HG03354 (cell line): ENCODE measurements around the gene GALNT9.

Source experiments
- ATAC-seq: cut with Tn5 transposase; IDR thresholded peaks from one replicate; pipeline ENCODE4 v1.9.1; 2021; ENCODE audit warnings: mild to moderate bottlenecking; ENCODE audit not compliant: unreplicated experiment, poor library complexity, severe bottlenecking

Gene GALNT9

DNA sequence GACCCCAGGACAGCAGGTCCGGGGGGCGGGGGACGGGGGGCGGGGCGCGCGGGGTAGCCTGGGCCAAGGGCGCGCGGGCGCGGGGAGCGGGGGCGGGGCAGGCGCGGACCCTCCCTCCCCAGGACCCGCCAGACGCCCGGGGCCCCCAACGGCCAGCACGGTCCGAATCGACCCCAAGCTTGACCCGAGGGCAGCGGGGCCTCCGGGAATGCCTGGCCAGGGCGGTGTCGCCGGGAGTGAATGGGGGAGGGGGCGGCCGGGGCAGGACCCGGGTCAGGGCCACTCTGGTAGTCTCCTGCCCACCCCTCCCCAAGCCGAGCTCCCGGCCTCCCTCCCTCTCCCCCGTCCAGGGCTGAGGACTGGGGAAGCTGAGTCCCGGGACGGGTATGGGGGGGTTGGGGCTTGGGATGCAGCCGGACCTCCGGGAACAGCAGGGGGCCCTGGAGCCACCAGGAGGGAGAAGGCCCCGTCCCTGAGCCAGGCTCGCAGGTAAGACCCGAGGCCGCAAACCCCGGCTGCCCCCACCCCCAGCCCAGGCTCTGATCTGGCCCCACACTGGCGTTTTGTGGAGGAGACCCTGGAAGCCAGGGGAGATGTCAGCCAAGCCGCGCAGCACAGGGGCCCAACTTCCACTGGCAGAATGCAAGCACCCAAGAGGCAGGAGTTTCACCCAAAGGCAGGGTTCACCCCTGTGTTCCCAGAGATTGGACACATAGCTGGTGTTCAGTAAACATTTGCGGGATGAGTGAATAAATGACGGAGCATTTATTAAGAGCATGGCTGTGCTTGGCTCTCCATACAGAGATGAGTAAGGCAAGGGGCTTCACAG is 545 bp upstream of the GALNT9 start:
- no peak for ATAC-seq

DNA sequence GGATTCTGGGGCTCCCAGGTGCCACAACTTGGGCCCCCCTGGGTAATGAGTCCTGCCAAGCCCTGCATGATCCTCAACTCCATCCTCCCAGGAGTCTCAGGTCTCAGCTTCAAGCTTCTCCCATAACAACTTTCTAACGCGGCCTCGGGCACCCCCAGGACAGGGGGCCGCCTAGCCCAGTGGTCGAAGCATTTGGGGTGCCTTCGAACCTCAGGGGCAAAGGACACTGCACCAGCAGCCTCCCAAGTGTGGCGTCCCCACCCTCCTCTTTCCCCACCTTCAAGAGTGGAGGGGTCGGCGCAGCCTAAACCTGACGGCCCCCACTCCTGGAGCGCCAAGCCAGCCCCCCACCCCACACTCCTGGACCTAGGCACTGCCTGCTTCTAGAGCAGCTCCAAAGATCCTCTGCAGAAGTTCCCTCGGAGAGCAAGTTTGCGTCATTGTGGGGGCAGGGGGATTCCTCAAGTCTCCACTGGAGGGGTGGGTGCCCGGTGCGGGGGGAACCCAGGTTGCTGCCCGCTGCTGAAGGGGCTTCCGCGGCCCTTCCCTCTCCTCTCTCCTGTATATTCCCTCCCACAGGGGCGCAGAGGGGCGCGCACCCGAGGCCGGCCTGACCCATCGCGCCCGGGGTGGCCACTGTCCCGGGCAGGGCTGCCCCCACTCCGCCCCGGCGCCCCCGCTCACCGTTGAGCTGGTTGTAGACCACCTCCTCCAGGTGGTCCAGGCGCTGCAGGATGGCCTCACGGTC is 933 bp downstream of the GALNT9 start:
- ATAC-seq, result no peak

DNA sequence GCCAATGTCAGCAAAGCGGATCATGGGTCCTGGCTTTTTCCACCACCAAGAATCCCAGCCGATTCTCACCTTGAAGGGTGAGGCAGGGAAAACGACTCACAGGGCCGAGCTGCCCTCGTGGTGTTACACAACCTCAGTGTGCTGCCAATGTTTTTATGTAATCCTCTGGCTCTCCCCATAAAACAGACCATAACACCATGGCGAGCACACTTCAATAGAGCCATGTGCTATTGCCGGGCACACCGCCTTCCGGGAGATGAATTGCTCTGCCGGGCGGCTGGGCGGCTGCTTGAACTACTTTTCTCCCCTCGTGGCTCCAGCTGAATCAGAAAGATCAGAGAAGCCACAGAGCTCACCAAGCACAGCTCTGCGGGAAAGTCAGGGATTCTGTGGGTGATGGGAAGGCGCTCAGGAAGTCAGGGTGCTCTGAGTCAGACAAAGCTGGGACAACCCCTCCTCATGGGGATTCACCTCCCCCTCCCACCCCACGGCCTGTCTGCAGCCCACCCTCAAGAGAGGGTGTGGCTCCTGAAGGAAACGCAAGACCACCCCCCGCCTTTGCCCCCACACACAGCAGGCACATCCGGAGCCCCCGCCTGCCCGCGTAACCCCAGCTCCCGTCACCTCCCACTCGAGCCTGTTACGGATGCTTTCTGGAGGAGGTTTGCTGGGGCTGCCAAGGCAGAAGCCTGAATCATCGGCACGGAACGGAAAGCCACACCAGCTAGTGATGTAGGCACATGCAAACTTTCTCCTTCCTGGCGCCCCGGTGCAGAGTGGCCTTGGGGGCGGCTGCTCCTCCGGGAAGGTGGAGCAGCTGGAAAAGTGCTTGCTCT is 1.8 kb downstream of the GALNT9 start:
- ATAC-seq, result no peak

DNA sequence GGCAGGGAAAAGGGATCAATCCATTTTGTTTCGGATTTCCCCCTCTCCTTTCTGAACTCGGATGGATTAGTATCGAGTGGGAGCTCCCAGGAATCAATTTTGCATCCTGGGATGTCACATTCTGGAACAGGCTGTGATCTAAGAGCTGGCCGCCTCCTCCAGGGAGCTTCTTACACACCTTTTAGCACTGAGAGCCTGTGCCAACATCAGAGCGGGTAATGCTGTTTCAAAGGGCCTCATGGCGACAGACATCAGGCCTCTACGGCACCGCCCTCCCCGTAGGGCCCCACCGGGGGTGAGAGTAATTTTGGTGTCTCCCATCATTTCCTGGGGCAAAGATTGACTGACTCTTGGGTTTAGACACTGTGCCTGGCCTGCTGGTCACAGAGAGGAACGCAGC is 2.7 kb downstream of the GALNT9 start:
- no peak for ATAC-seq

DNA sequence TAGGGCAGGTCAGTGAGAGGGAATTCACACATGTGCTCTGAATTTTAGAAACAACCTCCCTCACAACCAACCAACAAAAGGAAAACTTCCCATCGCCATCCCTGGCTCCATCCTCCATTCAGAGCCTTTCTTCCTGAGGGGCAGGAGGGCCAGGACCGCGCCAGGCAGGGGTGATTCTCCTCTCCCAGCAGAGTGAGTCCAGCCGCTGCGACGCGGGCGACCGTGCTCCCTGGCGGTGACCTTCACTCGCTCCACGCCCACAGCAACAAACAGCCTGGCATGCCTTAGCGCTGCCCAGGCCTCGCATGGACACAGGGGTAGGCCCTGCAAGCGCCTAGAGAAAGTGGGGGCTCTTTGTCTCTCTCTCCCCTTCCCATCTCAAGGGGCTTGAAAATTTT is 3.7 kb downstream of the GALNT9 start:
- ATAC-seq, result no peak

DNA sequence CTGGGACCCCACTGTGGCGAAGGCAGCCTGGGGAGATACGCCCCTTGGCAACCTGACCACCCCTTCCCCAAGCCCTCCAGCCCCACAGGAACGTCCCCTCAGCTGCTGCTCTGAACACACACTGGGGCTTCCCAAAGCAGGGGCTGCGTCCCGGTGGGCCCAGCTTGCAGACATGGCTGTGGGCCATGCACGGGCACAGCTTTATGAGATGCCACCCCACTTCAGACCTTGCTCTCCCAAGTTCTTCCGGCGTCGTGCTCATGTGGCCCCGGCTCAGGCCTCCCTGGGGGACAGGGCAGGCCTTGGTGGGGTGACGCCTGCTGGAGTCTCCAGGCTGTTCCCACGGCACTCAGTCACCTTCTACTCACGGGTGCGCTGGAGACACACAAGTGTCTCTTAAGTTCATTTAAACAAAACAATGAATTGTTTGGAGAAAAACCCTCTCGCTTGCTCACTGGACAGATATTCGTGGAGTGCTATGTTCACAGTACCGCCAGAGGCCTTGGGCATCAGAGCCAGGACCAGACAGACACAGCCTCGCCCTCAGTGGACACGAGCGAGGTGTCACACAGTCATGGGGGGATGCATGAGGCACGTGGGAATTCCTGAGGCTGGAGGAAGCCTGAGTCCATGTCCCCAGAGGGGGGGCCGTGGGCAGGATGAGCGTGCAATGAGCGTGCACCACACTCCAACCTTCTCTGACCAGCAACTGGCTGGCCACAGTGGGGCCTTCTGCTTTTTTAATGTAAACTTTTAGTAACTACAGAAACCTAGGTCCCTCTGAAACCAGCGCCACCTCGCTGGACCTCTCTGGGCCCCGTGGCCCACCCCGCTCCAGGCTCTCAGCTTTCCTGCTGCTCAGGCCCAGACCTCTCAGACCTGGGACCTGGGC is 4.3 kb downstream of the GALNT9 start:
- ATAC-seq, result no peak

DNA sequence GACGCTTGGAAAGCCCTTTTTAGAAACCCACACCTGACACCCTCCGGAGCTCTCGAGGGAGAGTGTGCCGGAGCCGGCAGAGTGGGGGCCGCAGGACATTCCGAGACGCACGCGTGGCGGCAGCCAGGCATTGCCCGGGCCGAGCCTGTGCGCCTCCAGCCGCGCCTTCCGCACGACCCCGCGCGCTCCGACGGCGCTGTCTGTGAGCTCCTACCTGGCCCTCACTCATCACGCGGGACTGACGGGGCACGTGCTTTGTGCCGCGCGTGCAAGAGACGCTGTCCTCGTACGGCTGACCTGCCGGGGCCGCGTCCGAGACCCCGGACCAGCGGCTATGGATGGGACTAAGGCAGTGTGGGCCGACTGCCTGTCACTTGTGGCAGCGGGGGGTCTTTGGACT is 5.2 kb downstream of the GALNT9 start:
- no peak for ATAC-seq

DNA sequence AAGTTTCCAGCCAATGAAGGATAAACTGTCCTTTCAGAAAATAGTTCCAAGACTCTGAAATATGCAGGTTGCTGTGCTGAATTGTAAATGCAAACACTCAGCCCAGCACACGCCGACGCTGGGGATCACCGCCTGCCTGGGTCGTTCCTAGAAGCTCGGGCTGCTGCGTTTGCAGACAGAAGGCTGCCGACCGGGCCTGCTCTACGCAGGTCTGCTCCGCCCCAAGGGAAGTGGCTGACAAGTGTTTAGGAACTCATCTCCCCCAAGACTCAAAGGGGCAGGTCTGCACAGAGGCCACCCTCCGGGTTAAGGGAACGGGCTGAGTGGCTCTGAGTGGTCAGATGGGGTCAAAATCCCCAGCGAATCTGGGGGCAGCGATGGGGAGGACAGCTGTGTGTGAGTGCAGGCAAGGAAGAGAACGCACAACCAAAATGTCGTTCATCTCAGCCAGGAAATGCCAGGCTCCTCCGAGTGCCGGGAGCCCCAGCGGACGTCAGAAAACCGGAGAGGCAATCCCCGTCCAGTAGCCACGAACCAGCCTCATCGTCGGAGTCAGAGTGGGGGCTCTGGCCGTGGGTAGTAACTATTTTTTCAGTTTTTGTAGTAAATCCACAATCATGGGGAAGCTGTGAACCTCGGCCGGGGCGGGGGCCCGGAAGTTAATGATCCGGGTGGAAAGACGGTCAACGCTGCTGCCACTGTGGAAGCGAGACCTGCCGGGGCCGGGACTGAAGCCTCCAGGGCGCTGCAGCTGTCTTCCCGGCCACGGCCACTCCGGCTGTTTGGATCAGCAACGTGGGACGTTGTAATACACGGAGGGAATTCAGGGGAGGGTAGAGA is 6.0 kb downstream of the GALNT9 start:
- ATAC-seq, result no peak

DNA sequence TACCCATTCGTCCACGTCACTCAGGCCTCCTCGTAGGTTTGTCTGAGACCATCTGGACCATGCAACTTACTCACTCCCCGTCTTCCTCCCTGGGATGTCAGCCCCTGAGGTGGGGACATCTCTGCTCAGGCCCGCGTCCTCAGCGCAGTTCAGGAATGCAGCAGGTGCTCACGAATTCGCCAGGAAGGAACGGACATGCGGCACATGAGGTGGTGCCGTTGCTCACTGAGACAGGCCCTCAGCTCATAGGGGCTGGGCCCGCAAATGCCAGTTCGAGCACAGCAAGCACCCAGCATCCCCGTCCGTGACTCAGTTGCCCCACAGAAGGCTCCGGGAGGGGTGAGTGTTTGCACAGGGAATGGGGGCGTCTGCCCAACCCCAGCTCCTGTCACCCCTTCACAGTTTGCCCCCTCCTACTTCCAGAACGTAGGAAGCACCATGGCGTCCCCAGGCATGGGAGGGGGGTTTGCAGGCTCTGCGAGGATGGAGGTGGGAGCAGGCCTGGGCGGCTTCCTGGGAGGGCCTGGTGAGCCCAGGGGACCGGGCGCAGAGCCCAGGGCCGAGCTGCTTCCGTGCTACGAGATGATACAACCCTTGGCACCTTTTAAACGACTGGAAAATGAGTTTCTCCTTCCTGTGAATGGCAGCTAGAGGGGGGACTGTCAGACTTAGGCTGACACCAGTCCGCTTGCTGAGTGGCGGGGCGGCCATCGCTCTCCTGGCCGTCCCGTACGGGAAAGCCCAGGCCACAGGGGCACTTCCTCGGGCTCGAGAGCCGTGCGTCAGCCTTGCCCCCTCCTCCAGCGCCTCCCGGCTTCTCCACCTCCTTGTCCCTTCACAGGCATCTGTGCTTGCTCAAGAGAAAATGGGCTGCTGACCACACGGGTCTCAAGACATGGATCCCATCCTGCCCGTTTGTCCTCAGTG is 6.9 kb downstream of the GALNT9 start:
- ATAC-seq, result no peak

DNA sequence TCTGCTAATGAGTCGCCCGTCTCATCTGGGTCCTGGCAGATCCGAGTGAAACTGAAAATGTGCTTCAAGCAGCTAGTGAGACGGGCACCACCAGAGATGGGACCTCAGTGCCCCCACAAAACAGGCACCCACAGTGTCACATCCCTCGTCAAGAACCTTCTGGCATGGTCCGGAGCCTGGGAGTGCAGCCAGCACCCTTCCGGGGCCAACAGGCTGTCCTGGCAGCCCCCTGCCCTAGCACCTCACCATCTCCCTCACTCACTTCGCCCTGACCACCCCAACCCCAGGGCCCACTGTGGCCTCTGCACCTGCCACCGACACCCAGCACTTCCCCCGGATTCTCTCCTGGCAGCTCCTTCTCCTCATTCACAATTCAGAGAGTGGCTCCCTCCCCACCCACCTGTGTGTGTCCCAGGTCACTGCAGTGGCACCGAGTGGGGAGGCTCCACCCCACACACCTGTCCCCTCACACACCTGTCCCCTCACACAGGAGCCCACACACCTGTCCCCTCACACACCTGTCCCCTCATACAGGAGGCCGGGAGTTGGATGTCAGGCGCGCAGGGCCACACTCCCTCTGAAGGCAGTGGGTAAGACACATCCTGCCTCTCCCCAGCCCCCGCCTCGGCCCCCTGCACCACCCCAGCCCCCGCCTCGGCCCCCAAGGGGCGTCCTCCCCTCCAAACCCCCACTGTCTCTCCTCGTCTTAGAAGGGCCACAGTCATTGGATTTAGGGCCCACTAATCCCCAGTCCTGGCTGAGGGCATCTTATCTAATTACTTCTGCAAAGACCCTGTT is 7.9 kb downstream of the GALNT9 start:
- no peak for ATAC-seq

DNA sequence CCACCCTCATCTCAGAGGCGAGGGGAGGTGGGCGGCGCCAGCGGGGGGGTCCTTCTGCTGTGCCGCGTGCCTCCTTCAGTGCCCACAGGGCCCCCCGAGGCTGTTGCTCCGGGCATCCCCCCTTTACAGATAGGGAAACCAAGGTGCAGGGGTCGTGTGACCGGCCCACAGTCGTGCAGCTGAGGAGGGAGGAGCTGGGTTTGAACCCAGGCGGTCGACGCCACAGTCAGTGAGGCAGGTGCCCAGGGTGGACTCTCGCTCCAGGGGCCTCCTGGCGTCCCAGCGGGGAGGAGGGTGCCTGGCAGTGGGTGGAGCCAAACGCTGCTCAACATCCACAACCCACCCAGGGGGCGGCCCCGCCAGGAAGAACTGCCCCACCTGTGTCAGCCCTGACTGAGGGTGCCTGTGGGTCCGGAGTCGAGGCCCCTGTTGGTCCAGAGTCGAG is 8.6 kb downstream of the GALNT9 start:
- no peak for ATAC-seq

DNA sequence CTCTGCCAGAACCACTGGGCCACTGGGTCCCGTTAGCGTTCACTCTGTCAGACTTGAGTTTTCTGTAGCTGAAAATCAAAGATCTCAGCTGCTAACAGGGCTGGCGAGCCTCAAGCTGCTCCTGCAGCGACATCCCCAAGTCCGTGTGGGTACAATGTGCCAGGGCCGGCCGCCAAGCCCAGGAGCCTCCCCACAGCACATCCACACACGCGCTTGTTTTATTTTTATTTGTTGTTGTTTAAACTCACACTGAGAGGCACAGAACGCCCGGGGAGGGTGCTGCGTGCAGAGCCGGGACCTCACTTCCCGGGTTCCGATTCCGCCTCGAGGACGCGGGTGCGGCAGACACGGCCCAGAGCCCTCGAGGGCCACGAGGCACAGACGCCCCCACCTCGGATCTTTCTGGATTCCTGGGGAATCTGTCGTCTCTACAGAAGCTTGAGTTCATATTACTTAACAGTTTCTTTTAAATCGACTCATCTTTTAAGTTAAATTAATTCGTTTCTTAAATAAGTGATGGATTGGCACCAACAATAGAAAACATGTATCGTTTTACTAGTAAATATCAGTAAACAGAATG is 9.3 kb downstream of the GALNT9 start:
- ATAC-seq, result no peak

DNA sequence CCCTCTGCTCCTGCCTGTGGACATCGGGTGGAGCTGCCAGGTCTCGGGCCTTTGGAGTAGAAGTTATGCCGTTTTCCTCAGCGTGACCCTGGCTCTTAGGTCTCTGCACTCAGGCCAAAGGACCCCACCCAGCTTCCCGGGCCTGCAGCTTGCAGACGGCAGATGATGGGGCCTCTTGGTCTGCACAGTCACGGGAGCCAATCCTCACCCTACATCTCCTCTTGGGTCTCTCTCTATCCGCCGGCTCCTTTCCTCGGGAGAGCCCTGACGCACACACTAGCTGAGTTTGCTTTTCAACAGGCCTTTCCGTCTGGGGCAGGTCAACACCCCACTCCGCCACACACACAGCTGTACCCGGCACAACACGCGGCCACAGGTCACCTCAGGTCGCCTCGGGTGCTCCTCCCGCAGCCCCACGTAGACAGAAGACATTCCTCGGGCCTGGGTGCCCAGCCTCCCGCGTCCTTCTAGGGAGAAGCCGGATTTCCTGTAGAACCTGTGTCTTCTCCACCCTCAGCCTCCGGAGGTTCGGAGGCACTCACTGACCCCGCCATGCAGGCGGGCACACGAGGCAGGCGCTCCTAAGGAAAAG is 9.9 kb downstream of the GALNT9 start:
- ATAC-seq, result no peak

DNA sequence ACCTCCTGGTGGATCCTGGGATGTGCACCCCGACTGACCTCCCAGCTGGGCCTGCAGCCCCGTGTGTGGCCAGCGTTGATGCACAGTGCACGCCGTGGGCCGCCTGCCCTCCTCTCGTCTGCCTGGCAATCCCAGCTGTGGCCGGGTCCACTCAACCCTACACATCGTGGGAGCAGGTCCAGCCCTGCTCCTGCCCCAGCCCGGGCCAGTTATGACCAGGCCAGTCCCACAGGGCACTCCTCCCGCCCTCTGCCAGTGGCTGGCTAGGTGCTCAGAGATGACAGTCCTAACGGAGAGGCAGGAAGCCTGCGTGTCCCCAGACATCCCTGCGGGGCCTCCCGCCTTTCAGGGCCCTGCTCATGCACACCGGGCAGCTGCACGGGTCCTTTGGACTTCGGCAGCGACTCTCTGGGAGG is 10.8 kb downstream of the GALNT9 start:
- ATAC-seq, result no peak

DNA sequence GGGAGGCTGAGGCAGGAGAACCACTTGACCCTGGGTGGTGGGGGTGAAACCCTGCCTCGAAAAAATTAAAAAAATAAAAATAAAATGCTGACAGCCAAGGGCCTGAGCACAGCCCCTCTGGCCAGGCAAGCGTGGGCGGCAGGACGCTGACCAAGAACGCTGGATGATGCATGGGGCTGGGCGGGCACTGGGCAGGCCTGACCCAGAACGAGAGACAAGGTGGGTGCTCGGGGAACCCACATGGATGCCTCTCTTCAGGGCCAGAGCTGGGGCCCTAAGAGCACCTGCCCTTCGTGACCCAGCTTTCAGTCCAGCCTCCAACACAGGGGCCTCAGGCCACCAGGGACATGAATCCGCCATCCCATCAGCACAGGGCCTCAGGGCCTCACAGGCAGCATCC is 11.3 kb downstream of the GALNT9 start:
- ATAC-seq, result no peak
